Activated B cell treated with CpG ODN at 0.5 μM for 24 hours (primary cell): Measurements from ENCODE around the gene METTL16. TPM values are rescaled to one million over a fixed set of nuclear protein-coding genes. Genes with fewer than 3 reads are reported as not detected.

Experiments used
- ATAC-seq: fragments of 200-7000 bp; cut with Tn5 transposase; one replicate; pipeline ENCODE4 v1.10.0; 2021; ENCODE audit warnings: low read depth, mild to moderate bottlenecking, moderate library complexity
- CTCF ChIA-PET: fragments of 350-600 bp; sonication (Branson Sonifier 250); formaldehyde crosslinking; loops from one replicate; lab custom pipeline; 2021; ENCODE audit warnings: antibody characterized with exemption; lab: Charles Lee
- POLR2A ChIA-PET: fragments of 350-600 bp; sonication (Branson Sonifier 250); formaldehyde crosslinking; loops from one replicate; lab custom pipeline; 2021; ENCODE audit warnings: antibody characterized with exemption; lab: Charles Lee
- DNase-seq: peaks from one replicate; pipeline ENCODE4 v3.0.0; 2022
- H3K27ac Mint-ChIP-seq: one replicate; pipeline ENCODE4 v1.8.0; 2020; ENCODE audit warnings: mixed read lengths
- H3K27me3 Mint-ChIP-seq: one replicate; pipeline ENCODE4 v1.8.0; 2021; ENCODE audit warnings: mixed read lengths
- H3K36me3 Mint-ChIP-seq: one replicate; pipeline ENCODE4 v1.8.0; 2021; ENCODE audit warnings: low read depth, mixed read lengths
- H3K4me1 Mint-ChIP-seq: one replicate; pipeline ENCODE4 v1.8.0; 2021; ENCODE audit warnings: mixed read lengths
- H3K4me3 Mint-ChIP-seq: one replicate; pipeline ENCODE4 v1.8.0; 2020; ENCODE audit warnings: mild to moderate bottlenecking, mixed read lengths
- H3K9me3 Mint-ChIP-seq: one replicate; pipeline ENCODE4 v1.8.0; 2020; ENCODE audit warnings: mixed read lengths
- CTCF ChIP-seq: fragments of 200-600 bp; IDR thresholded peaks from one replicate; pipeline ENCODE4 v1.8.0; 2022; ENCODE audit warnings: antibody characterized with exemption, mild to moderate bottlenecking
- intact Hi-C: fragments of 100-400 bp; cut with micrococcal nuclease; formaldehyde crosslinking; loops from one replicate; pipeline ENCODE4 v1.15.1; 2024
- total RNA-seq: library from RNA; stranded (reverse); gene quantifications from 2 replicates; pipeline ENCODE4 v1.2.3, GENCODE V29; 2022

METTL16 gene
- total RNA-seq, 1 donor from 2014 or later = 57.2 TPM

DNA sequence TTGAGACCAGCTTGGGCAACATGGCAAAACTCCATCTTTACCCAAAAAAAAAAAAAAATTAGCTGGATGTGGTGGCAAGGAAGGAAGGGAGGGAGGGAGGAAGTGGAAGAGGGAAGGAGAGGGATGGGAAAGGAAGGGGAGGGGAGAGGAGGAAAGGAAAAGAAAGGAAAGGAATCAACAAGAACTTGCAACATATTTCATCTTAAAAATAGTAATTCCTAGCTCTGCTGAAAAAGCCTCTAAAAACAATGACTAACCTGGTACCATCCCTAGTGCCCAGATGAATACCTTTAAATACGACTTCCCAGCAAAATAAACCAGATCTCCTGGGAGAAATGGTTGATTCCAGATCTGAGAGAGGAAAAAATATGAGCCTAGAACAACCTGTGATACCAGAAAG, 83.8 kb downstream of the METTL16 start:
- DNase-seq = no peak
- Mint-ChIP-seq H3K36me3 (peaks cover 43% of the 10 kb centered on the region), H3K4me1 (no peaks in the 10 kb centered on the region), H3K27me3 (no peaks in the 10 kb centered on the region), H3K27ac (no peak overlapping the region), H3K9me3 (no peaks in the 10 kb centered on the region), H3K4me3 (no peak overlapping the region)
- TF ChIP-seq CTCF = no peak
- ATAC-seq = no peak
- POLR2A ChIA-PET = no interaction called here
- intact Hi-C loops = no loop called here
- CTCF ChIA-PET = interaction anchor here (0.8 kb wide), 1 partner anchor 12 kb away, joined by 5 read pairs; no protein-coding TSS in a partner anchor

GRCh38 chr17:2427215-2427614, 84.5 kb downstream of the METTL16 start:
- ATAC-seq (no peak), DNase-seq (no peak)
- TF ChIP-seq CTCF = no peak
- H3K4me3 Mint-ChIP-seq = no peak overlapping the region
- no peaks in the 10 kb centered on the region for H3K9me3 Mint-ChIP-seq
- POLR2A ChIA-PET = no interaction called here
- no peaks in the 10 kb centered on the region for H3K27me3 Mint-ChIP-seq
- H3K27ac Mint-ChIP-seq = no peak overlapping the region
- peaks cover 38% of the 10 kb centered on the region for H3K36me3 Mint-ChIP-seq
- CTCF ChIA-PET = interaction anchor here (0.8 kb wide), 1 partner anchor 11 kb away, joined by 5 read pairs; no protein-coding TSS in a partner anchor
- intact Hi-C loops = no loop called here
- H3K4me1 Mint-ChIP-seq = no peaks in the 10 kb centered on the region

GRCh38 chr17:2423271-2423670, 88.4 kb downstream of the METTL16 start:
- DNase-seq (no peak), ATAC-seq (no peak)
- CTCF ChIA-PET = no interaction called here
- Mint-ChIP-seq H3K4me3 (no peak overlapping the region), H3K9me3 (no peaks in the 10 kb centered on the region), H3K36me3 (peaks cover 65% of the 10 kb centered on the region), H3K27ac (no peak overlapping the region), H3K27me3 (no peaks in the 10 kb centered on the region), H3K4me1 (no peaks in the 10 kb centered on the region)
- TF ChIP-seq CTCF = no peak
- intact Hi-C loops = no loop called here
- POLR2A ChIA-PET = no interaction called here

GRCh38 chr17:2421315-2422147, 90.2 kb downstream of the METTL16 start:
- H3K27ac Mint-ChIP-seq = no peak overlapping the region

More at GRCh38 chr17:2421315-2422147, 90.2 kb downstream of the METTL16 start:
- no peaks in the 10 kb centered on the region for H3K4me1 Mint-ChIP-seq
- H3K4me3 Mint-ChIP-seq = no peak overlapping the region
- no peaks in the 10 kb centered on the region for H3K27me3 Mint-ChIP-seq
- no peak for TF ChIP-seq CTCF
- POLR2A ChIA-PET = no interaction called here
- CTCF ChIA-PET = interaction anchor here (1.2 kb wide), 1 partner anchor 40 kb away, joined by 6 read pairs; no protein-coding TSS in a partner anchor
- intact Hi-C loops = no loop called here
- peaks cover 70% of the 10 kb centered on the region for H3K36me3 Mint-ChIP-seq
- no peak for ATAC-seq
- no peak for DNase-seq
- H3K9me3 Mint-ChIP-seq = no peaks in the 10 kb centered on the region
